Left renal pelvis (tissue), 4 donors: ENCODE data around the gene CCR7. TPM values are rescaled to one million over a fixed set of nuclear protein-coding genes. Genes with fewer than 3 reads are reported as not detected.
A peak's percentile ranks its signal among the peaks of the same experiment; 100 is the strongest.

ENCODE experiments used
- DNase-seq, 4 donors: peaks; one replicate each; pipeline ENCODE4 v3.0.0-alpha.2; 2013; ENCODE audit warnings: low read depth in 4 of 4, low spot score in 3 of 4
- polyA plus RNA-seq, 4 donors: library from polyadenylated mRNA; unstranded; fragments of 120-200 nt; gene quantifications; one replicate each; pipeline ENCODE4 v1.2.1, GENCODE V29; 2013; ENCODE audit not compliant: insufficient read length in 4 of 4

Gene CCR7
- polyA plus RNA-seq, 4 donors = 0.14 to 0.53 (median 0.44) TPM

DNA sequence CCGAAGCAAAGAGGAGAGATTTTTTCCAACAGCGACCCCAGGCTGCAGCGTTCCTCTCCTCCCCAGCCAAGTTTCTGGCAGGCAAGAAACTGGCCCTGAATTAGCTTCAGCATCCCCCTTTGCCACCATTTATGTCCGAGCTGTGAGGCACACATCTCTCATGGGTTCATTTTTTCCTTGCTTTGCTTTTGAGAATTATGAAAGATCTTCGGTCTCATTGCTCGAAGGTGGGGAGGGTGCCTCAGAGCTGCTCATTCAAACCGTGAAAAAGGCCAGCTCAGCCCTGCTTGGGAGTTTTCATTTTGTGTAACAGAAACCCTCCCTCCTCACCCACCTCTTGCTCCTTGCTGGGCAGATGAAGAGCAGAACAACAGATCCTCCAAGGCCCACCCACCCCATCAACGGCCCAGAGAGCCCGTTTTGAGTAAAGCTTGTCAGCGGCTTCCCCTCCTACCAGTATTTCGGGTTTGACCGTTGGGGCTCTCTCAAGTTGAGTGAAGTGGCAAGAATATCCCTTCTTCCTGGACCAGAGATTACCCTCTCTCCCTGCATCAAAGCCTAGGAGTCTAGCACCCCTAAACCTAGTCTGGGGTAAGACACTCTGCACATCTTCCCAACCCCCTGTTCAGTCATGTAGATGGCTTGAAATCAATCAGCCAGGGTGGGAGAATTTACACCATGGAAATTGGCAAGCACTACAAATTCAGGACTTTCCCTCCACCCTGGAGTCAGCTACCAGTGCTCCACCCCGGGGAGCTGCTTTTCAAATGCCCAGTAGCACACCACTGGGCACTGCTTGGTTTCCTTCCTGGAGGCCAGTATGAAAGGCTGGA, 1.8 kb downstream of the CCR7 start:
- DNase-seq = no peak

DNA sequence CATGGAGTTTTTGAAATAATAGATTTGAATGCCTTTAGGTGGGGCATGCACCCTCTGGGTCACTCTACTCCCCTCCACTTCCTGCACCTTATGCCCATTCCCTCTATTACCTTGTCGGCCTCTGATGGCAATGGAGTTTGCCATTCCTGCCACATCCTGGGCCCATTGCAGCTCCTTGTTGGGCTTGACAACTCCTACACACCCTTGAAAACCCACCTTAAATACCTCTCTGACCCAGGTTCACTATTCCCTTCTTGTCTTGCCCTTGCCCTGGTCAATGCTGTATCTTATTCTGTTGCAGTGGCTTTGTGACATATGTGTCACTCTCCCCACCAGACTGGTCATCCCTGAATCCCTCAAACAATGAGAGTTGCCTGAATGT, 2.4 kb downstream of the CCR7 start:
- DNase-seq = no peak

- no peak for DNase-seq
Measured at GRCh38 chr17:40561871-40562611, 3.2 kb downstream of the CCR7 start.

DNA sequence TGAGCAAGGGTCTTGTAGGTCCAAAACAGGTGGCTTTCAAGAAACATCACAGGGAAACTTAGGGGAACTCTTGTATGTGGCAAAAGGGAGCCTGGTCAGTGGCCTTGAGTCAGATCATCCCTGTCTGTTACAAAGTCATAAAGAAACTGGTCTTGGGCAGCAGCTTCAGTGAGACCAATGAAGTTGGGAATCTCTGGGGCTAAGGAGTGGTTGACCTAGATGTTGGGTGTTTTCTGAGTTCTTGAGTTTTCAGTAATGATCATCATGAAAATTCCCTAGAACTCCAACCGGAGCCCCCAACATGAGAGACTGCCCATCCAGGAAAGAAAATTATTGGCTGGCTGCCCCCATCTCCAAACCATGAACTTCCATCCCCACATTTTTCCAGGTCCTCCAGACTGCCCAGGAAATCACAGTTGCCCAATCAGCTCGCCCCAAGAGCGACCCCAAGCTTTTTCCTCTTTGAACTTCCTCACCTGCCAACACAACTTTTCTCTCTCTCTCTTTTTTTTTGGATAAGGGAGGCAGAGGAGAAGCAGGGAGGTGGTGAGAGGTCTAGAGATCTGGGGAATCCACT, 3.9 kb downstream of the CCR7 start:
- DNase-seq = no peak

DNA sequence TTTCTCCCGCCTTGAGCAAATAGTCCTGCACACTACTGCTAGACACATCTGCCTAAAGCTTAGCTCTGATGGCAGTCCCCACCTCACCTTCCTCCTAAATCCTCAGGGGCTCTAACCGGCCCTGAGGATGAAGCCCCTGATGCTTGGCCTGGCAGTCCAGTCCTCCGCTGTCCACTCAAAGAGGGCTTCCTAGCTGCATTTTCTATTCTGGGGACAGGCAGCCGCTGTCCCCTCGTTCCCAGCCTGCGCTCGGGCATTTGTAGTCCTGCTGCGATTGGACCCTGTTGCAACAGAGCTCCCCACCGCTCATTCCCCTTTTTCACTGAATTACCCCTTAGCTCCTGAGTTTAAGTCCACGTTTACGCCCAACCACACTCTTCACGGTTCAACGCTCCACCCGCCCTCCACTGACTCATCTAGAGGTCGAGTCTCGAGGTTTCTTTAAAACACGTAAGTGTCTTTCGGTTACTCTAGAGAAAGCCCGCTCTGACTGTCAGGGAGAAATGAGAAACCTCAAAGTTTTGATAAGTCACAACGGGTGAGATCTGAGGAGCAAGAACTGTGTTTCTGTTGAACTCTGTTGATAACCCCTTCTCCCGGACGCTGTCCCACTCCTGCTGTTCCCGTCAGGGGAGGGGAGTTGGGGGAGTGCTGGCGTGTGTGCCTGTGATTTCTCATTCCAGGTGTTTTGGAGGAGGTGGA, 4.5 kb downstream of the CCR7 start:
- no peak for DNase-seq

DNA sequence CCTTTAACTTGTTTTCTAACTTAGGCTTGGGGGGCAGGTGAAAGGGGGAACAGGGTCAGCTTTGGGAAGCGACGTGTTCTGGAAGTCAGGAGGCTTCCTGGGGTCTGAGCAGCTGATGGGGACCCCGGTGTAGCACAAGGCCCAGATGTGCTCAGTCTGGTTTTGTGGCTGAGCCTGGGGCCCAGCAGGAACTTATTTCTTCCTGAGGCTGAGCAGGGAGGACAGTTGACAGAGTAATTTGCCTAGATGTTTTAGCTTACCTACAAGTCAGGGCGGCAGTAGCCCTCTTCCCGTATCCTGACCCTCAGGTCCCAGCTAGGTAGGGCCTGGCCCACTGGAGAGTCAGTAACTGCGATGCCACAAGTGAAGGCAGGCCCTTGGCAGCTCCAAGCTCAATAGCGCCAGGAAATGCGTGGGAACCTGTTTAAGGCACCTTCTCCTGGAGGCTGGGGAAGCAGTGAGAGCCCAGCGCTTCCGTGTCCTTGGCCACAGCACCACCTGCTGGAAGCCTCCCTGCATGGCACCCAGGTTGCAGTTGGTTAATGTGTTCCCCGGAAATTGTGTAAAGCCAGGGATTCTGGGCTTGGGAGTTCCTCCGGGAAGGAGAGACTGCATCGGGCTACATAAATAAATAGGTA, 5.2 kb downstream of the CCR7 start:
- DNase-seq = peak; percentile 79 to 87 (median 83)

DNA sequence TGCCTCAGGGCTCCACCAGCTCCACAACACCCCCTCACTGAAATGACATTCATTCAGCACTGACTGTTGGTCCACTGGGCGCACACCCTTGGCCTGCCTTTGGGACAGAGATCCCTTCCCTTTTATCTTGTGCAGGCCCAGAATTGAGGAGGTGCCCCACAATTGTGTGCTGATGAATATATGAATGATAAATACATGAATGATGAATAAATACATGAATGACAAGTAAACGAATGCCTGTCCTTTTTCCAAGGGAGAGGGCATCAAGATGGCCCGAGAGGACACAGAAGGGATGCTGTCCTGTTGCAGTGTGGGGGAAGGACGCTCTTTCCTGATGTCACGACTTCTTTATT, 5.7 kb downstream of the CCR7 start:
- no peak for DNase-seq

- no peak for DNase-seq
Measured at GRCh38 chr17:40558890-40559563, 6.2 kb downstream of the CCR7 start.

GRCh38 chr17:40558300-40558889, 6.9 kb downstream of the CCR7 start:
- DNase-seq = no peak

DNA sequence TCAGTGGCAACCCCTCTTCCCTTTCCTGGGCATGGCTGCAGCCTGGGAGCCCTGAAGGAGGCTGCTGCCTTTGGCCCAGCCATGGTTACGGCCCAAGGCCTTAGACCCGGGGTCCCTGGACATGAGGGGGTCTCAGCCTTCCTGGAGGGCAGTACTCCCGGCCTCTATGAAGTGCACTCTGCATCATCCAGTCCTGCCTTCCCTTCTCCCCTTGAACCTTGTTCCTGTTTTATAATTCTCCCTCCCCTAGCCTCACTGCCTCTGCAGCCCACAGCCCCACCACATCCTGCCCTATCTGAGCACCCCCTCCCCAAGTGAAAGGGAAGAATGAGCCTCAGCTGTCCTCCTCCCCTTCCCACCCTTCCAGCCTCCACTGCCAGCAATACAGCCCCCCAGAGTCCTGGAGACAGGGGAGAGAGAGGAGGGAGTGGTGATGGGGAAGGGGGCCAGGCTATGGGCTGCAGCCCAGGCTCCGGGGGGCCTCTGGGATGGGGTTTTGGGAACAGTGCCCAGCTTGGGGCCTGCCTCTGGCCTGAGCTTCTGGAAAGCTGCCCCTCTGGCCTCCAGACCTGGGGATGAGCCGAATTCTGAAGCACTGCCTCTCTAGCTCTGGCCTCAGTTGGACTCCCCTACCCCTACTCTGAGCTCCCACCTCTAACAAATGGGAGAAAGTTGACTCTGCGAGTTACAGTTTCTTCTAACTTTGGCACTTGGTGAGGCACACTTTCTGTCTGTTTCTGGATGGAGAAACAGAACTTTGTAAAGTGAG, 7.6 kb downstream of the CCR7 start:
- no peak for DNase-seq

- DNase-seq = no peak
Measured at GRCh38 chr17:40556884-40557414, 8.3 kb downstream of the CCR7 start.

DNA sequence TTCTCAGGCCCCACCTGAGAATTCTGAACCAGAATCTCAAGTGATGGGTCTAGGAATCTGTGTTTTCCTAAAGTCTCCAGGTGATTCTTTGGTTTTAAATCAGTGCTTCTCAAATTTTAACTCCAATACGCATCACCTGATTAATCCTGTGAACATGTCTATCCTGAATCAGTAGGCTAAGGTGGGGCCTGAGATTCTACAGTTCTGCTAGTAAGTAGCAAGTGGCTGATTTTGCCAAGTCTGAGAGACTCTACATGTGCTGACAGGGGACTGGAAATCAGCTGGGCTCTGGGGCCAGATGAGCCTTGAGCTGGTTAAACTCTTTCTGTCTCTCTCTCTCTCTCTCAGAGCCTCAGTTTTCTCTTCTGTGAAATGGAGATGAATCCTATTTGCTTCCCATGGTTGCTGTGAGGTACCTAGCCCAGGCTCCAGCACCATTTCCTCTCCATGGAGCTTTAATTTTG, 9.0 kb downstream of the CCR7 start:
- DNase-seq = no peak

- DNase-seq = no peak
Measured at GRCh38 chr17:40555296-40556190, 9.7 kb downstream of the CCR7 start.

DNA sequence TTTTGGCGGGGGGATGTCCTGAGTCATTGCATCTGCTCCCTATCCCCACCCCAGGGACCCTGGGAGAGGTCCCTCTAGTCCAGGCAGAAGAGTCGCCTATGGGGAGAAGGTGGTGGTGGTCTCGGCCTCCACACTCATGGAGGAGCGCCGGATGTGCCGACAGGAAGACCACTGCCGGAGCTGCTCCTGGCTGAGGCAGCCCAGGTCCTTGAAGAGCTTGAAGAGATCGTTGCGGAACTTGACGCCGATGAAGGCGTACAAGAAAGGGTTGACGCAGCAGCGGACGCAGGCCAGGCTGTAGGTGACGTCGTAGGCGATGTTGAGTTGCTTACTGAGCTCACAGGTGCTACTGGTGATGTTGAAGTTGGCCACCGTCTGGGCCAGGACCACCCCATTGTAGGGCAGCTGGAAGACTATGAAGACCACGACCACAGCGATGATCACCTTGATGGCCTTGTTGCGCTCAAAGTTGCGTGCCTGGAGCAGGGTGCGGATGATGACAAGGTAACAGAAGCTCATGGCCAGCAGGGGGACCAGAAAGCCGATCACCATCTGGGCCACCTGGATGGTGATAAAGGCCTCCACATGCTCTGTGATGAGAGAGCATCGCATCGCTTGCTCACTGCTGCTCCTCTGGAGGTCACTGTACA, 10.5 kb downstream of the CCR7 start:
- no peak for DNase-seq

GRCh38 chr17:40553694-40554534, 11.4 kb downstream of the CCR7 start:
- no peak for DNase-seq
